WERI-Rb-1 (cell line): ENCODE results near the gene IL17C.
A peak's percentile ranks its signal among the peaks of the same experiment; 100 is the strongest.

Experiments
- DNase-seq: peaks from one replicate; pipeline ENCODE4 v3.0.0-alpha.2; 2020
- H3K27ac ChIP-seq: fragments of 250-450 bp; sonication (Bioruptor Pico); 2 replicates; pipeline ENCODE4 v1.5.1; 2020; ENCODE audit warnings: mild to moderate bottlenecking, moderate library complexity
- H3K27me3 ChIP-seq: fragments of 250-450 bp; sonication (Bioruptor Pico); 2 replicates; pipeline ENCODE4 v1.5.1; 2021; ENCODE audit warnings: mild to moderate bottlenecking, low read depth, moderate library complexity; ENCODE audit not compliant: insufficient read depth, severe bottlenecking
- H3K36me3 ChIP-seq: fragments of 250-450 bp; sonication (Bioruptor Pico); 2 replicates; pipeline ENCODE4 v1.5.1; 2020; ENCODE audit warnings: mild to moderate bottlenecking, moderate library complexity
- H3K4me3 ChIP-seq: 2 replicates; pipeline ENCODE4 v1.5.1; 2011; ENCODE audit warnings: low read depth, mild to moderate bottlenecking, control low read depth, low read length
- H3K9me3 ChIP-seq: fragments of 250-450 bp; sonication (Bioruptor Pico); 2 replicates; pipeline ENCODE4 v1.5.1; 2021; ENCODE audit warnings: mild to moderate bottlenecking, moderate library complexity; ENCODE audit not compliant: severe bottlenecking
- TF ChIP-seq, protein P1 (sequence below): IDR thresholded peaks from 2 replicates; pipeline ENCODE4 v1.5.1; 2011; ENCODE audit warnings: low read depth, mild to moderate bottlenecking, control low read depth, inconsistent platforms, low read length

The IL17C gene

DNA sequence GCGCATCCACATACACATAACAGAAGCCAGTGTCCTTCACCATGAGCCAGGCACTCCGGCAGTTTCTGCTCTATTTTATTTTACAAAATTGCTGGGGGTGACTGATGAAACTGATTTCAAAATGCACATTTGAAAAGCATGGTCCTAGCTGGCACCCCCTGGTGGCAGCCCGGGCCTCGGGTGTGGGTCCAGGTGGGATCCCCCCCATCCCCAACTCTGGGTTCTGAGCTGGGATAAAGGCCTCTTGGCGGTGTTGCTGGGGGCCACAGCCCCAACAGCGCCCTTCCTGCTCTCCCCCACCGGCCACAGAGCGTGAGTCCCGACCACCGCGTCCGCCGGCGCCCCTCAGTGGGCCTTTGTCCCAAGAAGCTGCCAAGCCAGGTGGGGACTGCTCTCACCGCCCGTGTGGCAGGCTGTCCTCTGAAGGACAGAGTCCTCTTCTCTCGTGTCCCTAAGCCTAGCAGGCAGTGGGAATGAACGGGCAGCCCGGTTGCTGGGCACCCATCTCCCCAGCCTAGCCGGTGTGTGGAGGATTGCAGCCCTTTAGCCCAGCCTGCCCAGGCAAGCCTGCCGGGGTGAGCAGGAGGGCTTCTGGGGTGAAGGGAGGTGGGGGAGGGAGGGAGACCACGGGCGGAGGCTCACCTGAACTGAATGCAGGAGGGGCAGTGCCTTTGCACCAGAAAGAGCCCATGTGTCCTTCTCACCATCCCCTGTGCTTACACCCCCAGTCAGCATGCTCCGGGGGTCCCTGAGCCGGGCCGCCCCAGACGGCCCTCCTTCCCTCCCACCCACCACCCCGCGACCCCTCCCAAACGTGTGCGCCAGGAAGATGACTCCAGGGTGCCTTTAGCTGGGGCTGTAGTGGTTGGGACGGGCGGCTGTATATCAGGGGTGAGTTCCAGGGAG is 47.0 kb downstream of the IL17C start:
- TF ChIP-seq, protein P1, sequence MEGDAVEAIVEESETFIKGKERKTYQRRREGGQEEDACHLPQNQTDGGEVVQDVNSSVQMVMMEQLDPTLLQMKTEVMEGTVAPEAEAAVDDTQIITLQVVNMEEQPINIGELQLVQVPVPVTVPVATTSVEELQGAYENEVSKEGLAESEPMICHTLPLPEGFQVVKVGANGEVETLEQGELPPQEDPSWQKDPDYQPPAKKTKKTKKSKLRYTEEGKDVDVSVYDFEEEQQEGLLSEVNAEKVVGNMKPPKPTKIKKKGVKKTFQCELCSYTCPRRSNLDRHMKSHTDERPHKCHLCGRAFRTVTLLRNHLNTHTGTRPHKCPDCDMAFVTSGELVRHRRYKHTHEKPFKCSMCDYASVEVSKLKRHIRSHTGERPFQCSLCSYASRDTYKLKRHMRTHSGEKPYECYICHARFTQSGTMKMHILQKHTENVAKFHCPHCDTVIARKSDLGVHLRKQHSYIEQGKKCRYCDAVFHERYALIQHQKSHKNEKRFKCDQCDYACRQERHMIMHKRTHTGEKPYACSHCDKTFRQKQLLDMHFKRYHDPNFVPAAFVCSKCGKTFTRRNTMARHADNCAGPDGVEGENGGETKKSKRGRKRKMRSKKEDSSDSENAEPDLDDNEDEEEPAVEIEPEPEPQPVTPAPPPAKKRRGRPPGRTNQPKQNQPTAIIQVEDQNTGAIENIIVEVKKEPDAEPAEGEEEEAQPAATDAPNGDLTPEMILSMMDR: peak; percentile 52
- Histone ChIP-seq H3K27me3 (no peaks in the 10 kb centered on the region), H3K4me3 (peak overlapping the region; percentile 51), H3K27ac (no peak overlapping the region), H3K9me3 (no peaks in the 10 kb centered on the region), H3K36me3 (no peaks in the 10 kb centered on the region)
- DNase-seq: peak; percentile 31

- TF ChIP-seq, protein P1: no peak
- DNase-seq: no peak
- no peak overlapping the region for H3K27ac ChIP-seq
- no peaks in the 10 kb centered on the region for H3K27me3 ChIP-seq
- H3K9me3 ChIP-seq: no peaks in the 10 kb centered on the region
- H3K4me3 ChIP-seq: peak overlapping the region; percentile 51
- H3K36me3 ChIP-seq: no peaks in the 10 kb centered on the region
These were observed 47.7 kb downstream of the IL17C start for GRCh38 chr16:88686062-88686438.

GRCh38 chr16:88686439-88687253 is 48.3 kb downstream of the IL17C start, which contains the start of gene SNAI3:
Gene SNAI3, minus strand, starts transcription at chr16:88686507. Its CDS starts 101 bp downstream, at chr16:88686406.
- DNase-seq: peak; percentile 80
- Histone ChIP-seq H3K27me3 (no peaks in the 10 kb centered on the region), H3K27ac (peak within 1 kb of the TSS; percentile 28; the same call in 1 of the 2 replicates), H3K9me3 (no peaks in the 10 kb centered on the region), H3K36me3 (no peaks in the 10 kb centered on the region), H3K4me3 (peak within 1 kb of the TSS; percentile 51)
- TF ChIP-seq, protein P1: no peak

GRCh38 chr16:88687254-88687576 is 48.8 kb downstream of the IL17C start:
- H3K27me3 ChIP-seq: no peaks in the 10 kb centered on the region
- H3K36me3 ChIP-seq: no peaks in the 10 kb centered on the region
- DNase-seq: no peak
- H3K4me3 ChIP-seq: no peak overlapping the region
- no peaks in the 10 kb centered on the region for H3K9me3 ChIP-seq
- TF ChIP-seq, protein P1: no peak
- H3K27ac ChIP-seq: no peak overlapping the region

GRCh38 chr16:88687676-88688012 is 49.3 kb downstream of the IL17C start:
- no peak for DNase-seq
- Histone ChIP-seq H3K9me3 (no peaks in the 10 kb centered on the region), H3K27ac (no peak overlapping the region; the same call in 1 of the 2 replicates), H3K4me3 (no peak overlapping the region), H3K36me3 (no peaks in the 10 kb centered on the region), H3K27me3 (no peaks in the 10 kb centered on the region)
- TF ChIP-seq, protein P1: no peak
